CD14-positive monocyte (primary cell): ENCODE data around the gene XXYLT1. TPM values are rescaled to one million over a fixed set of nuclear protein-coding genes. Genes with fewer than 3 reads are reported as not detected.

ENCODE experiments used
- DNase-seq, 3 donors: peaks; one replicate each; pipeline ENCODE4 v3.0.0-alpha.2; 2011 to 2022
- H2AFZ ChIP-seq: 2 replicates; pipeline ENCODE4 v1.6.0; 2012; ENCODE audit warnings: mild to moderate bottlenecking, low read depth, low read length, inconsistent platforms; ENCODE audit not compliant: insufficient read depth, poor library complexity, severe bottlenecking
- H3K27ac ChIP-seq, 2 donors: 1 replicate in 1 of 2; 2 replicates in 1 of 2; pipeline ENCODE4 v1.5.1; 2012 to 2013; ENCODE audit warnings: low read length in 2 of 2, control low read depth in 1 of 2, inconsistent platforms in 1 of 2, low read depth in 1 of 2, mild to moderate bottlenecking in 1 of 2
- H3K27me3 ChIP-seq, 2 donors: one replicate each; pipeline versions ENCODE4 v1.6.0 to v1.6.1; 2011 to 2013; ENCODE audit warnings: low read length in 2 of 2; ENCODE audit not compliant: control insufficient read depth in 2 of 2, insufficient read depth in 2 of 2
- H3K36me3 ChIP-seq, 2 donors: replicated peaks in 1 of 2; 1 replicate in 1 of 2; 2 replicates in 1 of 2; pipeline versions ENCODE4 v1.5.1 to v1.6.1; 2012 to 2013; ENCODE audit warnings: low read length in 2 of 2, control low read depth in 1 of 2, inconsistent platforms in 1 of 2, mild to moderate bottlenecking in 1 of 2; ENCODE audit not compliant: insufficient read depth in 2 of 2, control insufficient read depth in 1 of 2
- H3K4me1 ChIP-seq, 2 donors: 1 replicate in 1 of 2; 2 replicates in 1 of 2; pipeline versions ENCODE4 v1.5.1 to v1.6.1; 2012 to 2013; ENCODE audit warnings: low read length in 2 of 2, control low read depth in 1 of 2, inconsistent platforms in 1 of 2, mild to moderate bottlenecking in 1 of 2, moderate library complexity in 1 of 2; ENCODE audit not compliant: insufficient read depth in 2 of 2, control insufficient read depth in 1 of 2
- H3K4me2 ChIP-seq: replicated peaks from 2 replicates; pipeline ENCODE3; 2012; ENCODE audit warnings: low read length, moderate library complexity, mild to moderate bottlenecking; ENCODE audit not compliant: poor library complexity, severe bottlenecking; ENCODE audit errors: extremely low read depth
- H3K4me3 ChIP-seq, 3 experiments: fragments of 200-600 bp in 1 of 3; sonication (generic) in 1 of 3; replicated peaks in 1 of 3; 1 replicate in 2 of 3; 2 replicates in 1 of 3; pipeline ENCODE4 v1.5.1; 2011 to 2013; ENCODE audit warnings: low read length in 3 of 3, mild to moderate bottlenecking in 3 of 3, control low read depth in 2 of 3, low read depth in 2 of 3, inconsistent platforms in 1 of 3, moderate library complexity in 1 of 3
- H3K79me2 ChIP-seq: 2 replicates; pipeline ENCODE4 v1.6.0; 2012; ENCODE audit warnings: mild to moderate bottlenecking, control low read depth, inconsistent platforms, low read length, moderate library complexity; ENCODE audit not compliant: insufficient read depth
- H3K9ac ChIP-seq: 2 replicates; pipeline ENCODE4 v1.6.0; 2017; ENCODE audit warnings: low read length, mild to moderate bottlenecking; ENCODE audit not compliant: insufficient read depth, poor library complexity, severe bottlenecking
- H3K9me3 ChIP-seq, 2 donors: replicated peaks in 1 of 2; 1 replicate in 1 of 2; 2 replicates in 1 of 2; pipeline versions ENCODE4 v1.5.1 to v1.6.1; 2012 to 2013; ENCODE audit warnings: low read length in 2 of 2, control low read depth in 1 of 2; ENCODE audit not compliant: control insufficient read depth in 1 of 2, insufficient read depth in 1 of 2
- H4K20me1 ChIP-seq: 2 replicates; pipeline ENCODE4 v1.6.0; 2012; ENCODE audit warnings: mild to moderate bottlenecking, low read length, control low read depth, moderate library complexity; ENCODE audit not compliant: insufficient read depth
- H3K27ac Mint-ChIP-seq, 7 donors: one replicate each; pipeline ENCODE4 v1.8.0; 2020; ENCODE audit warnings: mild to moderate bottlenecking in 7 of 7, mixed read lengths in 7 of 7, moderate library complexity in 6 of 7, inconsistent platforms in 2 of 7
- H3K27me3 Mint-ChIP-seq, 3 donors: one replicate each; pipeline ENCODE4 v1.8.0; 2021 to 2022; ENCODE audit warnings: low read depth in 3 of 3, mild to moderate bottlenecking in 3 of 3, mixed read lengths in 3 of 3, moderate library complexity in 3 of 3, inconsistent platforms in 1 of 3
- H3K36me3 Mint-ChIP-seq, 2 donors: one replicate each; pipeline ENCODE4 v1.8.0; 2020; ENCODE audit warnings: mixed read lengths in 2 of 2, inconsistent platforms in 1 of 2, mild to moderate bottlenecking in 1 of 2
- H3K4me1 Mint-ChIP-seq: one replicate; pipeline ENCODE4 v1.8.0; 2020; ENCODE audit warnings: mild to moderate bottlenecking, mixed read lengths
- H3K4me3 Mint-ChIP-seq, 2 donors: one replicate each; pipeline ENCODE4 v1.8.0; 2020; ENCODE audit warnings: mild to moderate bottlenecking in 2 of 2, mixed read lengths in 2 of 2, moderate library complexity in 1 of 2
- H3K9me3 Mint-ChIP-seq, 7 donors: one replicate each; pipeline ENCODE4 v1.8.0; 2020 to 2022; ENCODE audit warnings: mixed read lengths in 7 of 7, mild to moderate bottlenecking in 6 of 7, moderate library complexity in 6 of 7, inconsistent platforms in 2 of 7
- CTCF ChIP-seq: fragments of 200-600 bp; IDR thresholded peaks from one replicate; pipeline ENCODE4 v1.8.0; 2022; ENCODE audit warnings: antibody characterized with exemption, mild to moderate bottlenecking
- WGBS: methylation state at CpG from one replicate; pipeline ENCODE4 v1.1.5; 2013; ENCODE audit warnings: missing lambda C conversion rate; ENCODE audit not compliant: insufficient coverage; 5-methylcytosine and 5-hydroxymethylcytosine counted together
- intact Hi-C, 2 donors: fragments of 100-400 bp; cut with micrococcal nuclease; formaldehyde crosslinking; loops; one replicate each; pipeline versions ENCODE4 v1.15.0 to v1.15.1; 2023
- polyA plus RNA-seq, 3 donors: library from polyadenylated mRNA; depleted of rRNA in 1 of 3; unstranded in 2 of 3; stranded (reverse) in 1 of 3; fragments of 300-500 nt in 2 of 3; fragments of >200 nt in 1 of 3; fragmentation: Illumina TruSeq in 2 of 3; gene quantifications; 1 replicate in 2 of 3; 2 replicates in 1 of 3; pipeline ENCODE4 v1.2.3, GENCODE V29; 2012 to 2021

Gene XXYLT1
- polyA plus RNA-seq, 3 donors = 11.8 to 13.5 (median 13.2) TPM

- Histone ChIP-seq H3K27me3 (no peaks in the 10 kb centered on the region), H3K27ac (no peak overlapping the region), H3K79me2 (peaks cover 8% of the 10 kb centered on the region), H3K4me3 (no peak overlapping the region), H3K9ac (no peak overlapping the region), H3K4me2 (no peak overlapping the region), H3K36me3 (no peaks in the 10 kb centered on the region), H2AFZ (no peak overlapping the region), H4K20me1 (no peaks in the 10 kb centered on the region), H3K4me1 (peaks cover 57 to 63% of the 10 kb centered on the region in 2 donors), H3K9me3 (no peaks in the 10 kb centered on the region)
- H3K27ac Mint-ChIP-seq = peak overlapping the region in 1 of 7 donors; percentile 55
- TF ChIP-seq CTCF = peak; percentile 5
- H3K4me1 Mint-ChIP-seq = peaks cover 62% of the 10 kb centered on the region
- WGBS = 81% methylated on average over 3 of the region's 7 CpGs
- intact Hi-C loops = no loop called here
- no peaks in the 10 kb centered on the region for H3K9me3 Mint-ChIP-seq
- H3K27me3 Mint-ChIP-seq = peaks cover 1 to 2% (median 2%) of the 10 kb centered on the region in 3 donors
- no peak overlapping the region for H3K4me3 Mint-ChIP-seq
- peak in 1 of 3 donors; percentile 20 for DNase-seq
- H3K36me3 Mint-ChIP-seq = peaks cover 0 to 10% of the 10 kb centered on the region in 2 donors
Observed at GRCh38 chr3:195095704-195096036, 175.3 kb downstream of the XXYLT1 start.

- no peak overlapping the region for H3K4me3 ChIP-seq
- H3K27me3 ChIP-seq = no peaks in the 10 kb centered on the region
- Mint-ChIP-seq H3K4me1 (peaks cover 57% of the 10 kb centered on the region), H3K4me3 (peak overlapping the region in 1 of 2 donors; percentile 62), H3K27me3 (peaks cover 1 to 2% (median 2%) of the 10 kb centered on the region in 3 donors), H3K27ac (peak overlapping the region in 5 of 7 donors; percentile 6 to 68 (median 58)), H3K36me3 (peaks cover 0 to 10% of the 10 kb centered on the region in 2 donors), H3K9me3 (no peaks in the 10 kb centered on the region)
- TF ChIP-seq CTCF = peak; percentile 9
- H3K27ac ChIP-seq = peak overlapping the region in 1 of 2 donors; percentile 21
- H3K9me3 ChIP-seq = no peaks in the 10 kb centered on the region
- no peak overlapping the region for H3K9ac ChIP-seq
- H3K4me1 ChIP-seq = peaks cover 52 to 58% of the 10 kb centered on the region in 2 donors
- no peaks in the 10 kb centered on the region for H4K20me1 ChIP-seq
- no peak overlapping the region for H3K4me2 ChIP-seq
- no peaks in the 10 kb centered on the region for H3K36me3 ChIP-seq
- H2AFZ ChIP-seq = peak overlapping the region; percentile 6
- WGBS = 87% methylated on average over 10 of the region's 19 CpGs
- peaks cover 8% of the 10 kb centered on the region for H3K79me2 ChIP-seq
- peak; percentile 28 to 56 (median 42) for DNase-seq
- intact Hi-C loops = no loop called here
Observed at GRCh38 chr3:195095035-195095703, 175.8 kb downstream of the XXYLT1 start.
